ENCODE results near the gene KRT24. TPM values are rescaled to one million over a fixed set of nuclear protein-coding genes. Genes with fewer than 3 reads are reported as not detected.

KRT24 gene
- total RNA-seq (2022; extraction: Qiagen RNA extraction), result not detected in 5 replicates

DNA sequence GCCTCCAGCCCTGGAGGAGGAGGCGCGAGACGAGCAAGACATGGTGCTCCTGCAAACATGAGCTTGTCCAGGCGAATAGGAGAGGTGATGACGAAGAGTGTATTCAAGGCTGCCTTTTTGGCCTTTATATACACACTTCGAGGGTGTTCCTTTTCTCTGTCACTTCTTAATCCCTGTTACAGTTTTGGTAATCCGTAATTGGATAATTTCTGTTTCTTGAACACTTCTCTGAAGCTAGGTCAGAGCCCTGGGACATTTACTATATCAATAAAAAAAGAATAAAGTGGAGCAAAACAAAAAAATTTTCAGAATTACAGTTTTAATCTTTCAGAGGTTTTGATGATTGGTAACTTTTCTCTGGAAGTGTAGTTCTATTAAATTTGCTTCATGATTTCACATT, at the start of gene KRT24:
KRT24 (minus strand) TSS at position 101 of the 400 bp plus-strand sequence; CDS start at position 42, 59 bp downstream.

DNA sequence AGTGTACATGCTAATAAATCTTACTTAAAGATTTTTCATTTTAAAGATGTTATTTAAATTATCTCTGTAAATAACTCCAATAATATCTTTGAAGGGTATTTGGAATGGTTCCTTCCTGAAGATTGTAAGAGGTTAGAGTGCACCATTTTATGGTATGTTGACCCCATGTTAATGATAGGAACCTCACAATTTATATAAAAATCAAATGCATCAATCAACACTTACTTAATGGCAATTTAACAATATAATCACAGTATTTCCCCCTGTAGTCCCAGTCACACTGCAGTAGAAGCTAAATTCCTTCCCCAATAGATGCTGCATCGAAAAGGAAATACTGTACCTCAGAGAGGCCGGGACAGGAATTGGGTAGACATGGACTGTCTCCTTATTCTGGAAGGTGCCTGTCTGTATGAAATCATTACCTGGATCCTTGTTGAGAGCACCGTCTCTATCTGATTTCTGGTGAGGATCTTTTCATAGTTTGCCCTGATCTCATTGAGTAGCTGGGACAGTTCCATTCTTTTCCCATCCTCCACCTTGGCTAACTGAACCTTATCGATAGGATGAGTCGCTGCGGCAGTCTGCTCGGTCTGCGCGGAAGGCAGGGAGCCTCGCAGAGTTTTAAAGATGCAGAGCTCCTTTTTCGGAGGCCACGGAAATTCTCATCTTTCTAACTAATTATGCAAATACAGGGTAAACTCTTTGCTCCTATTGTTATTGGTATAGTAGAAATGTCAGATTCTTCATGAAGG, 38.8 kb downstream of the KRT24 start, which contains the start of gene KRT222:
KRT222 (minus strand) TSS at position 596 of the 752 bp plus-strand sequence; CDS start at position 518, 78 bp downstream.

Other genes starting within 250 kb of the KRT24 start
- gene TNS4, start 202.1 kb downstream of the KRT24 start, total RNA-seq (2022; extraction: Qiagen RNA extraction), result 118 to 182 TPM (median 158 TPM) in 5 replicates
- 0.51 to 1.1 TPM (median 1.0 TPM) in 5 replicates for gene CCR7, start 138.3 kb downstream of the KRT24 start, total RNA-seq (2022; extraction: Qiagen RNA extraction)
- gene SMARCE1, start 55.9 kb downstream of the KRT24 start, total RNA-seq (2022; extraction: Qiagen RNA extraction), result 107 to 116 TPM (median 111 TPM) in 5 replicates
- 0.27 to 0.69 TPM (median 0.52 TPM) in 5 replicates for gene KRT222, start 38.6 kb downstream of the KRT24 start, total RNA-seq (2022; extraction: Qiagen RNA extraction)
- gene KRT25, start 51.6 kb upstream of the KRT24 start, total RNA-seq (2022; extraction: Qiagen RNA extraction), result not detected in 5 replicates
- not detected in 5 replicates for gene KRT26, start 68.4 kb upstream of the KRT24 start, total RNA-seq (2022; extraction: Qiagen RNA extraction)
- gene KRT27, start 78.8 kb upstream of the KRT24 start, total RNA-seq (2022; extraction: Qiagen RNA extraction), result not detected in 5 replicates
- not detected in 5 replicates for gene KRT28, start 96.2 kb upstream of the KRT24 start, total RNA-seq (2022; extraction: Qiagen RNA extraction)
- gene KRT10, start 118.9 kb upstream of the KRT24 start, total RNA-seq (2022; extraction: Qiagen RNA extraction), result 79.3 to 132 TPM (median 110 TPM) in 5 replicates
- gene KRT12, start 163.5 kb upstream of the KRT24 start, total RNA-seq (2022; extraction: Qiagen RNA extraction), result not detected in 5 replicates
- gene KRT20, start 181.5 kb upstream of the KRT24 start, total RNA-seq (2022; extraction: Qiagen RNA extraction), result 0.18 to 0.28 TPM (median 0.26 TPM) in 5 replicates
- 0.08 to 0.14 TPM (median 0.10 TPM) in 3 of 5 replicates, not detected in the others for gene KRT23, start 233.9 kb upstream of the KRT24 start, total RNA-seq (2022; extraction: Qiagen RNA extraction)